Caco-2 (cell line): Measurements from ENCODE around the gene XKRX. TPM values are rescaled to one million over a fixed set of nuclear protein-coding genes. Genes with fewer than 3 reads are reported as not detected.

Experiments used
- BruUV-seq: library from RNA; stranded (reverse); fragments of 400-500 nt; replicated peaks from 2 replicates; lab custom pipeline; 2021; lab: Mats Ljungman, UMichigan
- CTCF ChIA-PET: fragments of 300-600 bp; sonication (Branson Sonifier 250); formaldehyde crosslinking; loops from one replicate; lab custom pipeline; 2022; ENCODE audit warnings: antibody characterized with exemption; lab: Charles Lee
- POLR2A ChIA-PET: fragments of 300-600 bp; sonication (Branson Sonifier 250); formaldehyde crosslinking; loops from one replicate; lab custom pipeline; 2022; ENCODE audit warnings: antibody characterized with exemption; lab: Charles Lee
- DNase-seq, 2 experiments: peaks; one replicate each; pipeline versions ENCODE4 v3.0.0 to v3.0.0-alpha.2; 2020 to 2022
- H3K27me3 ChIP-seq: replicated peaks from 2 replicates; pipeline ENCODE4 v1.6.0; 2011; ENCODE audit warnings: low read length; ENCODE audit not compliant: control insufficient read depth, insufficient read depth
- H3K36me3 ChIP-seq: 2 replicates; pipeline ENCODE4 v1.5.1; 2011; ENCODE audit warnings: low read length; ENCODE audit not compliant: control insufficient read depth, insufficient read depth
- H3K4me1 ChIP-seq: fragments of 250-450 bp; sonication (Bioruptor Pico); 2 replicates; pipeline ENCODE4 v1.5.1; 2020; ENCODE audit warnings: mild to moderate bottlenecking
- H3K4me3 ChIP-seq: 2 replicates; pipeline ENCODE4 v1.5.1; 2011; ENCODE audit warnings: low read depth, mild to moderate bottlenecking, control low read depth, low read length
- H3K9me3 ChIP-seq: fragments of 250-450 bp; sonication (Bioruptor Pico); 2 replicates; pipeline ENCODE4 v1.5.1; 2020; ENCODE audit warnings: mild to moderate bottlenecking, moderate library complexity
- H3K27ac Mint-ChIP-seq: one replicate; pipeline ENCODE4 v1.8.0; 2022; ENCODE audit warnings: mixed read lengths; ENCODE audit not compliant: unreplicated experiment
- H3K27me3 Mint-ChIP-seq: one replicate; pipeline ENCODE4 v1.8.0; 2022; ENCODE audit warnings: mixed read lengths; ENCODE audit not compliant: insufficient read depth, unreplicated experiment
- H3K36me3 Mint-ChIP-seq: one replicate; pipeline ENCODE4 v1.8.0; 2022; ENCODE audit warnings: mild to moderate bottlenecking, mixed read lengths; ENCODE audit not compliant: insufficient read depth, unreplicated experiment
- H3K4me1 Mint-ChIP-seq: one replicate; pipeline ENCODE4 v1.8.0; 2022; ENCODE audit warnings: low read depth, mixed read lengths; ENCODE audit not compliant: unreplicated experiment
- H3K4me3 Mint-ChIP-seq: one replicate; pipeline ENCODE4 v1.8.0; 2022; ENCODE audit warnings: mild to moderate bottlenecking, moderate library complexity, mixed read lengths; ENCODE audit not compliant: unreplicated experiment
- H3K9me3 Mint-ChIP-seq: one replicate; pipeline ENCODE4 v1.8.0; 2022; ENCODE audit warnings: mixed read lengths; ENCODE audit not compliant: unreplicated experiment
- intact Hi-C: fragments of 100-400 bp; cut with micrococcal nuclease; formaldehyde crosslinking; loops from one replicate; pipeline ENCODE4 v1.10.0; 2022; ENCODE audit not compliant: unreplicated experiment
- total RNA-seq: library from RNA; stranded (reverse); gene quantifications from 2 replicates; pipeline ENCODE4 v1.2.3, GENCODE V29; 2022
- TF ChIP-seq, protein P1 (sequence below), 2 experiments: fragments of 200-600 bp in 1 of 2; IDR thresholded peaks; 1 replicate in 1 of 2; 2 replicates in 1 of 2; pipeline versions ENCODE4 v1.5.1 to v1.8.0; 2011 to 2022; ENCODE audit warnings: antibody characterized with exemption in 1 of 2, control low read depth in 1 of 2, inconsistent platforms in 1 of 2, low read depth in 1 of 2, low read length in 1 of 2, mild to moderate bottlenecking in 1 of 2, moderate library complexity in 1 of 2; ENCODE audit not compliant: insufficient read depth in 1 of 2, severe bottlenecking in 1 of 2, unreplicated experiment in 1 of 2

XKRX gene
- total RNA-seq, 1 experiment from 2014 or later, result 29.7 TPM

DNA sequence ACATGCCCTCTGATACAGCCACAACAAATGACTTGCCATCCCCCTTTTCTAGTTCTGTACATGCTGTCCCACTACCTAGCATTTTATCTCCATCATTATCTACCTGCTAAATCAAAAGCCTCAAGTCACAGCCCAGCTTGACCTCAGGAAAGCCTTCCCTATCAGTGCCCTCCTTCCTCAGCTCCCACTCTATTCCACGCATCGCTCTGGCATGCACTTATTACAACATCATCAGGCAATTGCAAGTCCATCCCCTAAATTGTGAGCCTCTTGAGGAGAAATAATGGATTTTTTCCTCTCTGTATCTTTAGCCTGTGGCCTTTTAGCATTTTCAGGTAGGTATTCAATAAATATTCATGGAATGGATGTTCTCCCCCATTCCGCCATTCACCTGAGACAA is 46.5 kb upstream of the XKRX start:
- ChIA-PET POLR2A (no interaction called here), CTCF (no interaction called here)
- DNase-seq, result no peak
- H3K36me3 ChIP-seq, result no peaks in the 10 kb centered on the region
- TF ChIP-seq, protein P1, sequence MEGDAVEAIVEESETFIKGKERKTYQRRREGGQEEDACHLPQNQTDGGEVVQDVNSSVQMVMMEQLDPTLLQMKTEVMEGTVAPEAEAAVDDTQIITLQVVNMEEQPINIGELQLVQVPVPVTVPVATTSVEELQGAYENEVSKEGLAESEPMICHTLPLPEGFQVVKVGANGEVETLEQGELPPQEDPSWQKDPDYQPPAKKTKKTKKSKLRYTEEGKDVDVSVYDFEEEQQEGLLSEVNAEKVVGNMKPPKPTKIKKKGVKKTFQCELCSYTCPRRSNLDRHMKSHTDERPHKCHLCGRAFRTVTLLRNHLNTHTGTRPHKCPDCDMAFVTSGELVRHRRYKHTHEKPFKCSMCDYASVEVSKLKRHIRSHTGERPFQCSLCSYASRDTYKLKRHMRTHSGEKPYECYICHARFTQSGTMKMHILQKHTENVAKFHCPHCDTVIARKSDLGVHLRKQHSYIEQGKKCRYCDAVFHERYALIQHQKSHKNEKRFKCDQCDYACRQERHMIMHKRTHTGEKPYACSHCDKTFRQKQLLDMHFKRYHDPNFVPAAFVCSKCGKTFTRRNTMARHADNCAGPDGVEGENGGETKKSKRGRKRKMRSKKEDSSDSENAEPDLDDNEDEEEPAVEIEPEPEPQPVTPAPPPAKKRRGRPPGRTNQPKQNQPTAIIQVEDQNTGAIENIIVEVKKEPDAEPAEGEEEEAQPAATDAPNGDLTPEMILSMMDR (IDR thresholded peaks at IDR 0.05; ENCODE audit: insufficient read depth in 1 of 2, low read depth in 1 of 2, low read length in 1 of 2, severe bottlenecking in 1 of 2, unreplicated experiment in 1 of 2), result no peak
- Mint-ChIP-seq H3K4me1 (peaks cover 6% of the 10 kb centered on the region), H3K9me3 (no peaks in the 10 kb centered on the region), H3K36me3 (no peaks in the 10 kb centered on the region), H3K27me3 (no peaks in the 10 kb centered on the region), H3K4me3 (no peak overlapping the region), H3K27ac (no peak overlapping the region)
- H3K9me3 ChIP-seq, result no peaks in the 10 kb centered on the region
- intact Hi-C loops, result no loop called here
- no peaks in the 10 kb centered on the region for H3K4me1 ChIP-seq
- no TSS peak for BruUV-seq
- no peak overlapping the region for H3K4me3 ChIP-seq
- H3K27me3 ChIP-seq, result no peaks in the 10 kb centered on the region

DNA sequence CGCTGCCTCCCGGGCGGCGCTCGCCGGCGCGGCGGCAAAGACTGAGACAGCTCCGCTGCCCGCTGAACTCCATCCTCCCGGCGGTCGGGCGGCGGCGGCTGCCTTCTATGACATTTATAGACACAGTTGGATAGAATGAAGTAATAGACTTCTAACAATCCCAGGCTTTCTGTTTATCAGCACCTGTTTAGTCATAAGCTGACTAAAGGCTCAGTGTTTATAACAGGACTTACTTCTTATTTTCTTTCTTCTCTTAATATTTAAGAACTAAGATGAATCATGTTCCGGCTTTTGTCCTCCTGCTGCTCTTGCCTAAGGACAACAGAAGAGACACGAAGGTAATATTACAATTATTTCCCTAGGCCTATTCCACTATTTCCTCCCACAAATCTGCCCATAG is 44.7 kb upstream of the XKRX start:
- Mint-ChIP-seq H3K9me3 (no peaks in the 10 kb centered on the region), H3K36me3 (no peaks in the 10 kb centered on the region), H3K4me3 (no peak overlapping the region), H3K27me3 (no peaks in the 10 kb centered on the region), H3K4me1 (no peaks in the 10 kb centered on the region), H3K27ac (no peak overlapping the region)
- Histone ChIP-seq H3K4me1 (no peaks in the 10 kb centered on the region), H3K27me3 (no peaks in the 10 kb centered on the region), H3K9me3 (no peaks in the 10 kb centered on the region), H3K36me3 (no peaks in the 10 kb centered on the region), H3K4me3 (no peak overlapping the region)
- no TSS peak for BruUV-seq
- TF ChIP-seq, protein P1 (IDR thresholded peaks at IDR 0.05; ENCODE audit: insufficient read depth in 1 of 2, low read depth in 1 of 2, low read length in 1 of 2, severe bottlenecking in 1 of 2, unreplicated experiment in 1 of 2), result no peak
- intact Hi-C loops, result no loop called here
- no peak for DNase-seq
- ChIA-PET CTCF (no interaction called here), POLR2A (no interaction called here)

DNA sequence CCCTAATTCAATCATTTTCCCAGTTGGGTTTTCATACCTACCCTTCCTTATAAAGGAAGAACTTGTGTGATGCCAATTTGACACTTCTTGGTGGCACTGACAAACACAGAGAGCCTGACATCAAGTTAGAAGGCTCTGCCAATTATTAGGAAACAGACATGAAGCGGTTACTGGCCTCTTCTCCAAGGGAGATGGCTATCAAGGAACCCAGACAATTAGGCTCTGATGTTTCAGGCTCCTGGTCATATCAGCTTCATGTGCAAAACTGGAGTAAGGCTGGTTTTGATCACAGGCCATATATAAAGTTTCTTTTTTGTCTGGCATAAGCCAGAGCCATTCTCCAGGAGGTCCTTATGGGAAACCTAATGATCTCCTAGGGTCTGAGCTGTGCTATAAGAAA is 41.2 kb upstream of the XKRX start:
- Mint-ChIP-seq H3K9me3 (no peaks in the 10 kb centered on the region), H3K4me3 (no peak overlapping the region), H3K4me1 (no peaks in the 10 kb centered on the region), H3K36me3 (no peaks in the 10 kb centered on the region), H3K27me3 (no peaks in the 10 kb centered on the region), H3K27ac (no peak overlapping the region)
- CTCF ChIA-PET, result no interaction called here
- intact Hi-C loops, result no loop called here
- no peaks in the 10 kb centered on the region for H3K27me3 ChIP-seq
- TF ChIP-seq, protein P1 (IDR thresholded peaks at IDR 0.05; ENCODE audit: insufficient read depth in 1 of 2, low read depth in 1 of 2, low read length in 1 of 2, severe bottlenecking in 1 of 2, unreplicated experiment in 1 of 2), result no peak
- H3K9me3 ChIP-seq, result no peaks in the 10 kb centered on the region
- BruUV-seq, result no TSS peak
- H3K36me3 ChIP-seq, result no peaks in the 10 kb centered on the region
- DNase-seq, result no peak
- POLR2A ChIA-PET, result no interaction called here
- no peaks in the 10 kb centered on the region for H3K4me1 ChIP-seq
- H3K4me3 ChIP-seq, result no peak overlapping the region
